ENCODE measurements around the gene MYLK2. TPM values are rescaled to one million over a fixed set of nuclear protein-coding genes. Genes with fewer than 3 reads are reported as not detected.

MYLK2 gene
- total RNA-seq, 2 experiments from 2014 or later = not detected

- intact Hi-C loops (cut with DNase I, micrococcal nuclease) = loop anchor here in 1 of 2 experiments (10.0 kb wide), 1 partner anchor 833 kb away; no protein-coding TSS in a partner anchor
- ATAC-seq (ENCODE audit: poor library complexity) = no peak
- H3K27me3 Mint-ChIP-seq = no peaks in the 10 kb centered on the region
- ChIA-PET CTCF (no interaction called here), POLR2A (no interaction called here)
- no peak overlapping the region for H3K4me3 Mint-ChIP-seq
- H3K4me1 ChIP-seq (ENCODE audit: insufficient read depth, low read length) = peaks cover 10% of the 10 kb centered on the region
- H3K27ac Mint-ChIP-seq = no peak overlapping the region
- no peaks in the 10 kb centered on the region for H3K4me1 Mint-ChIP-seq (ENCODE audit: low read depth)
- no peaks in the 10 kb centered on the region for H3K9me3 ChIP-seq (ENCODE audit: control insufficient read depth in 1 of 2, insufficient read depth in 1 of 2, low read length in 2 of 2)
- DNase-seq = no peak
- H3K27ac ChIP-seq (ENCODE audit: low read depth in 1 of 2, low read length in 2 of 2) = no peak overlapping the region
- H3K36me3 ChIP-seq (ENCODE audit: insufficient read depth, low read length) = no peaks in the 10 kb centered on the region
- no peak overlapping the region for H3K4me3 ChIP-seq (ENCODE audit: low read length)
- H3K27me3 ChIP-seq (ENCODE audit: control insufficient read depth in 1 of 2, insufficient read depth in 2 of 2, low read length in 2 of 2) = peaks cover 0 to 3% of the 10 kb centered on the region in 2 experiments
- H3K9me3 Mint-ChIP-seq = no peaks in the 10 kb centered on the region
- no peak for TF ChIP-seq CTCF (IDR thresholded peaks at IDR 0.05)
- H3K36me3 Mint-ChIP-seq (ENCODE audit: low read depth) = no peaks in the 10 kb centered on the region
Measured at GRCh38 chr20:31821427-31821826, 2.3 kb downstream of the MYLK2 start.

GRCh38 chr20:31822421-31823330 lies 3.5 kb downstream of the MYLK2 start:
- no peak overlapping the region for H3K27ac ChIP-seq (ENCODE audit: low read depth in 1 of 2, low read length in 2 of 2)
- H3K4me3 ChIP-seq (ENCODE audit: low read length) = peak overlapping the region; percentile 5
- H3K9me3 ChIP-seq (ENCODE audit: control insufficient read depth in 1 of 2, insufficient read depth in 1 of 2, low read length in 2 of 2) = no peaks in the 10 kb centered on the region
- no peaks in the 10 kb centered on the region for H3K36me3 Mint-ChIP-seq (ENCODE audit: low read depth)
- POLR2A ChIA-PET = interaction anchor here (1.3 to 1.6 kb wide), 2 partner anchors 129 to 161 kb away, joined by 3 read pairs; partner anchors contain the start of gene PDRG1
- intact Hi-C loops (cut with DNase I, micrococcal nuclease) = loop anchor here (1.0 to 10.0 kb wide), 7 partner anchors 24 to 832 kb away; partner anchors contain the start of gene PDRG1 (in 1 of the 2)
- DNase-seq (peak; percentile 60 to 86 (median 68)), ATAC-seq (ENCODE audit: poor library complexity) (peak; percentile 86)
- no peaks in the 10 kb centered on the region for H3K9me3 Mint-ChIP-seq
- H3K4me1 ChIP-seq (ENCODE audit: insufficient read depth, low read length) = peaks cover 10% of the 10 kb centered on the region
- H3K36me3 ChIP-seq (ENCODE audit: insufficient read depth, low read length) = no peaks in the 10 kb centered on the region
- no peak overlapping the region for H3K4me3 Mint-ChIP-seq
- no peak overlapping the region for H3K27ac Mint-ChIP-seq
- TF ChIP-seq CTCF (IDR thresholded peaks at IDR 0.05) = peak; percentile 99
- H3K4me1 Mint-ChIP-seq (ENCODE audit: low read depth) = no peaks in the 10 kb centered on the region
- peaks cover 0 to 3% of the 10 kb centered on the region in 2 experiments for H3K27me3 ChIP-seq (ENCODE audit: control insufficient read depth in 1 of 2, insufficient read depth in 2 of 2, low read length in 2 of 2)
- H3K27me3 Mint-ChIP-seq = no peaks in the 10 kb centered on the region
- CTCF ChIA-PET = interaction anchor here (0.7 to 1.8 kb wide), 4 partner anchors 30 to 956 kb away, joined by 3 to 8 read pairs (median 3); partner anchors contain the start of gene PDRG1

GRCh38 chr20:31823360-31824124 lies 4.4 kb downstream of the MYLK2 start:
- H3K27ac ChIP-seq (ENCODE audit: low read depth in 1 of 2, low read length in 2 of 2) = no peak overlapping the region
- peaks cover 0 to 3% of the 10 kb centered on the region in 2 experiments for H3K27me3 ChIP-seq (ENCODE audit: control insufficient read depth in 1 of 2, insufficient read depth in 2 of 2, low read length in 2 of 2)
- Mint-ChIP-seq H3K27ac (no peak overlapping the region), H3K36me3 (ENCODE audit: low read depth) (no peaks in the 10 kb centered on the region), H3K4me1 (ENCODE audit: low read depth) (no peaks in the 10 kb centered on the region), H3K4me3 (no peak overlapping the region), H3K9me3 (no peaks in the 10 kb centered on the region), H3K27me3 (no peaks in the 10 kb centered on the region)
- H3K9me3 ChIP-seq (ENCODE audit: control insufficient read depth in 1 of 2, insufficient read depth in 1 of 2, low read length in 2 of 2) = no peaks in the 10 kb centered on the region
- H3K4me1 ChIP-seq (ENCODE audit: insufficient read depth, low read length) = peaks cover 10% of the 10 kb centered on the region
- intact Hi-C loops (cut with DNase I, micrococcal nuclease) = loop anchor here (1.0 to 10.0 kb wide), 7 partner anchors 23 to 831 kb away; partner anchors contain the start of gene PDRG1 (in 1 of the 2)
- H3K4me3 ChIP-seq (ENCODE audit: low read length) = no peak overlapping the region
- H3K36me3 ChIP-seq (ENCODE audit: insufficient read depth, low read length) = no peaks in the 10 kb centered on the region
- POLR2A ChIA-PET = interaction anchor here (1.3 to 1.6 kb wide), 2 partner anchors 128 to 162 kb away, joined by 3 read pairs; partner anchors contain the start of gene PDRG1
- no peak for TF ChIP-seq CTCF (IDR thresholded peaks at IDR 0.05)
- no peak for ATAC-seq (ENCODE audit: poor library complexity)
- CTCF ChIA-PET = interaction anchor here (0.7 to 1.8 kb wide), 4 partner anchors 29 to 955 kb away, joined by 3 to 8 read pairs (median 3); partner anchors contain the start of gene PDRG1
- no peak for DNase-seq
